Tibial nerve (tissue), 4 donors: Measurements from ENCODE around the gene CERS6. TPM values are rescaled to one million over a fixed set of nuclear protein-coding genes. Genes with fewer than 3 reads are reported as not detected.

Experiments used
- DNase-seq, 2 donors: peaks; one replicate each; pipeline ENCODE4 v3.0.0-alpha.2; 2019; ENCODE audit warnings: low spot score in 2 of 2
- H3K27ac ChIP-seq, 4 donors: fragments of 200-600 bp; sonication (generic) in 3 of 4; one replicate each; pipeline ENCODE4 v1.5.1; 2017 to 2019; ENCODE audit warnings: mild to moderate bottlenecking in 1 of 4
- H3K27me3 ChIP-seq, 2 donors: fragments of 200-600 bp; sonication (generic) in 1 of 2; one replicate each; pipeline versions ENCODE4 v1.5.1 to v1.6.0; 2017 to 2019
- H3K36me3 ChIP-seq, 3 donors: fragments of 200-600 bp; sonication (generic); one replicate each; pipeline ENCODE4 v1.5.1; 2018 to 2019
- H3K4me1 ChIP-seq, 4 donors: fragments of 200-600 bp; sonication (generic) in 3 of 4; one replicate each; pipeline ENCODE4 v1.5.1; 2017 to 2019
- H3K4me3 ChIP-seq, 4 donors: fragments of 200-600 bp; sonication (generic) in 3 of 4; one replicate each; pipeline ENCODE4 v1.5.1; 2017 to 2019; ENCODE audit warnings: mild to moderate bottlenecking in 1 of 4, moderate library complexity in 1 of 4
- H3K9me3 ChIP-seq, 4 donors: fragments of 200-600 bp; sonication (generic) in 3 of 4; one replicate each; pipeline ENCODE4 v1.5.1; 2017 to 2019
- CTCF ChIP-seq, 5 experiments: fragments of 200-600 bp in 3 of 5; fragments of 450-650 bp in 2 of 5; sonication (generic) in 3 of 5; IDR thresholded peaks; one replicate each; pipeline ENCODE4 v1.5.1; 2016 to 2019; ENCODE audit warnings: antibody characterized with exemption in 5 of 5, mild to moderate bottlenecking in 3 of 5, moderate library complexity in 2 of 5
- EP300 ChIP-seq, 2 donors: sonication (generic); formaldehyde crosslinking; IDR thresholded peaks; one replicate each; pipeline ENCODE4 v1.6.1; 2017; ENCODE audit warnings: antibody characterized with exemption in 2 of 2, mild to moderate bottlenecking in 1 of 2
- POLR2A ChIP-seq, 2 donors: fragments of 450-650 bp; IDR thresholded peaks; one replicate each; pipeline ENCODE4 v1.6.1; 2017; ENCODE audit warnings: antibody characterized with exemption in 2 of 2, mild to moderate bottlenecking in 2 of 2, moderate library complexity in 2 of 2
- WGBS, 2 donors: methylation state at CpG; one replicate each; pipeline ENCODE4 v1.1.5; 2018; 5-methylcytosine and 5-hydroxymethylcytosine counted together
- total RNA-seq, 4 donors: library from RNA; depleted of rRNA; stranded (reverse); fragments of >200 nt; gene quantifications; one replicate each; pipeline ENCODE4 v1.1.0, GENCODE V29; 2016

Gene CERS6
- total RNA-seq, 4 donors from 2014 or later, result 37.7 to 38.7 (median 37.8) TPM

- Histone ChIP-seq H3K4me1 (peaks cover 0 to 9% (median 0%) of the 10 kb centered on the region in 4 donors), H3K4me3 (no peak overlapping the region), H3K9me3 (no peaks in the 10 kb centered on the region), H3K27ac (no peak overlapping the region), H3K27me3 (no peaks in the 10 kb centered on the region), H3K36me3 (no peaks in the 10 kb centered on the region)
- 75 to 78% methylated on average over 1 of the region's 1 CpG for WGBS, 2 donors
- DNase-seq, result no peak
- no peak for TF ChIP-seq EP300 (IDR thresholded peaks at IDR 0.05)
- TF ChIP-seq POLR2A (IDR thresholded peaks at IDR 0.05), result no peak
- no peak for TF ChIP-seq CTCF (IDR thresholded peaks at IDR 0.05)
These were observed 137.6 kb downstream of the CERS6 start for GRCh38 chr2:168593713-168594112.

DNA sequence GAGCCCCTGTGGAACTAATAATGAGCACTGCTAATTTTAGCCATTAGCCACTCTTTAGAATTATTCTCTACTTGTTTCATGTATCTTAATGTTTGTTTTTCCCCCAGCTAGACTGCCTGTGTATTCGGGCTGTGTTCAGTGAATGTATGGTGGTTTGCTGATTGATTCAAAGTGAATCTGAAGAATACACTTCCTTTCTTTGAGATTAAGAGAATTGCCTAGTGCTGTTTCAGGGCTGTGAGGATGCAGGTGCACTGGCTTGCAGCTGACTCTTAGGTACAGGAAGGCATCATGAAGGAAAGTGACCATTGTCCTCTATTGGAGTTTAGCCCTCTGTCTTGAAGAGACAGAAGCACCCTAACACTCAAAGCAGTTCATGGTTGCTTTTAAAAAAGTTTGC, 138.7 kb downstream of the CERS6 start:
- no peaks in the 10 kb centered on the region for H3K9me3 ChIP-seq
- H3K4me1 ChIP-seq, result peaks cover 0 to 9% (median 0%) of the 10 kb centered on the region in 4 donors
- no peak for DNase-seq
- H3K4me3 ChIP-seq, result no peak overlapping the region
- 69 to 75% methylated on average over 1 of the region's 1 CpG for WGBS, 2 donors
- no peaks in the 10 kb centered on the region for H3K27me3 ChIP-seq
- H3K27ac ChIP-seq, result no peak overlapping the region
- H3K36me3 ChIP-seq, result no peaks in the 10 kb centered on the region
- no peak for TF ChIP-seq EP300 (IDR thresholded peaks at IDR 0.05)
- no peak for TF ChIP-seq POLR2A (IDR thresholded peaks at IDR 0.05)
- TF ChIP-seq CTCF (IDR thresholded peaks at IDR 0.05), result no peak

DNA sequence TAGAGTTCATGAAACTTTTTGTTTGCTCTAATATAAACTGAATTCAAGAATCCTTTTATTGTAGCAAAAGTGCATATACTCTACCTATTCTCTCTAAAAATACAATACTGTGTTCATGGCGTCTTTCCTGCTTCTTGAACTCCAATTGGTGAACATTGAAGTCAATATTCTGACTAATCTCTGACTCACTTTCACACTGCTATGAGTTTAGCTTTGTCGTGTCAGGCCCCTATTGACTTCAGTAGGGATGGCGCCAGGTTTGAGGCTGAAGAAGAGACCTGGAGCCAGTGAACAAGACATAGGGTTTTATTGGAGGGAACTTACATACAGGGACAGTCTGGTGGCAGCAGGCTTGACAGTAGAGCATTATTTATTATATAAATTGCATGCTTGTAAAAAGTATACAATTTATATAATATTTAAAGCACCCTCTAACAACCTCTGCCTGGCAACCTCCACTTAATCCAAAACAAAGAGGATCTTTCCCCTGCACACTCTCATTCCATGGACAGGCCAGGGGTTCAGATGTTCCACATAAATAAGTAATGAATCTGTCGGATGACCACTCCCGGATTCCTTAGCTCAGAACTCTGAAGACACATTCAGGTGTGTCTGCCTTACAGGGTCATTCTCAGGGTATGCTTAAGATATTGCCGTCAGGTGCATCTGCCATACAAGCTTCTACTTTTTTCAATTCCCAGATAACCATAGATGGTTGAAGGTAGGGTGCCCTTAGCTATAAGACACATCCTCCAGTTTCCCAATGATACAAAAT, 141.0 kb downstream of the CERS6 start:
- Histone ChIP-seq H3K27me3 (no peaks in the 10 kb centered on the region), H3K4me3 (no peak overlapping the region), H3K36me3 (no peaks in the 10 kb centered on the region), H3K27ac (no peak overlapping the region), H3K4me1 (peaks cover 0 to 8% (median 0%) of the 10 kb centered on the region in 4 donors), H3K9me3 (no peaks in the 10 kb centered on the region)
- 94 to 98% methylated on average over 6 of the region's 6 CpGs for WGBS, 2 donors
- TF ChIP-seq CTCF (IDR thresholded peaks at IDR 0.05) (no peak), POLR2A (IDR thresholded peaks at IDR 0.05) (no peak), EP300 (IDR thresholded peaks at IDR 0.05) (no peak)
- DNase-seq, result no peak

DNA sequence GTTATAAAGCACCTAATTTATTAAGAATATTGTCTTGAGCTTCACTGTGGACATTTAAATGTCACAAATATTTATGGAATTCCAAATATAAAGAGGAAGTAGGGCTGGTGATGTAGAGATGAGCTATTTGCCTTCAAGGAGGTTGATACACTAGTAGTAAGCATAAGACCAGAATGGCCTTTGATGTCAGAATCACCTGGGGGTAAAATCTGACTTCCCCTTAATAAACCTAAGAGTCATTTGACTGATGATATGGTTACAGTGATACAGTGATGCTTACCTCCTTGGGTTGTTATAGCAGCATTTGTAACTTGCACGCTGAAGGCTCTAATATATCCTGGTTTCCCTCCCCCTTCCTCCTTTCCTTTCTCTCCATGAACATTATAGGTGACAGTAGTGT, 143.7 kb downstream of the CERS6 start:
- Histone ChIP-seq H3K4me3 (no peak overlapping the region), H3K27ac (no peak overlapping the region), H3K27me3 (no peaks in the 10 kb centered on the region), H3K9me3 (peaks cover 0 to 6% (median 0%) of the 10 kb centered on the region in 4 donors), H3K4me1 (peaks cover 0 to 3% (median 0%) of the 10 kb centered on the region in 4 donors), H3K36me3 (no peaks in the 10 kb centered on the region)
- DNase-seq, result no peak
- 96 to 100% methylated on average over 1 of the region's 1 CpG for WGBS, 2 donors
- no peak for TF ChIP-seq POLR2A (IDR thresholded peaks at IDR 0.05)
- TF ChIP-seq CTCF (IDR thresholded peaks at IDR 0.05), result no peak
- no peak for TF ChIP-seq EP300 (IDR thresholded peaks at IDR 0.05)

DNA sequence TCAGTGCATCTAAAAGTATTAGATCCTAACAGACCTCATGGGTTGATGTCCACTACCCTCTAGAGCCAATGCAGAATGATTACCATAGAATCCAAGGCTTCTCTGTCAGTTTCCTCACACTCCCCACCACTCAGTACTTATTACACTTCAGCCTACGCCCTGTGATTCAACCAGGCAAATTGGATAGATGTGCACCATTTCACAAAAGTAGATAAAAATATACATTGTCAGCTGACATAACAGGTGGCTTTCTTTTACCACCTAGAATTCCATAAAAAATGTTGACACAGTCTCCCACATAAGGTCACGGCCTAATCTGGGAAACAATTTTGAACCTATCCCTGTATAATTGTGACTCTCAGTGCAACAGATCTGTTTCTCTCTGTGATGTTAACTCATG, 144.9 kb downstream of the CERS6 start:
- no peaks in the 10 kb centered on the region for H3K36me3 ChIP-seq
- no peak overlapping the region for H3K4me3 ChIP-seq
- H3K27me3 ChIP-seq, result no peaks in the 10 kb centered on the region
- H3K4me1 ChIP-seq, result no peaks in the 10 kb centered on the region
- TF ChIP-seq EP300 (IDR thresholded peaks at IDR 0.05), result no peak
- TF ChIP-seq CTCF (IDR thresholded peaks at IDR 0.05), result no peak
- TF ChIP-seq POLR2A (IDR thresholded peaks at IDR 0.05), result no peak
- no peak overlapping the region for H3K27ac ChIP-seq
- WGBS, 2 donors, result 98 to 100% methylated on average over 2 of the region's 2 CpGs
- H3K9me3 ChIP-seq, result peaks cover 0 to 18% (median 3%) of the 10 kb centered on the region in 4 donors
- no peak for DNase-seq
